HG03045 (cell line): ENCODE measurements around the gene DAZ2.
"Not testable (repeated sequence)": the region's sequence is repeated elsewhere in the genome, so short reads cannot be mapped to it uniquely, and the experiment has no call there.

ENCODE experiments used
- ATAC-seq: cut with Tn5 transposase; IDR thresholded peaks from one replicate; pipeline ENCODE4 v1.9.1; 2021; ENCODE audit warnings: mild to moderate bottlenecking, moderate library complexity; ENCODE audit not compliant: unreplicated experiment

DAZ2 gene, protein sequence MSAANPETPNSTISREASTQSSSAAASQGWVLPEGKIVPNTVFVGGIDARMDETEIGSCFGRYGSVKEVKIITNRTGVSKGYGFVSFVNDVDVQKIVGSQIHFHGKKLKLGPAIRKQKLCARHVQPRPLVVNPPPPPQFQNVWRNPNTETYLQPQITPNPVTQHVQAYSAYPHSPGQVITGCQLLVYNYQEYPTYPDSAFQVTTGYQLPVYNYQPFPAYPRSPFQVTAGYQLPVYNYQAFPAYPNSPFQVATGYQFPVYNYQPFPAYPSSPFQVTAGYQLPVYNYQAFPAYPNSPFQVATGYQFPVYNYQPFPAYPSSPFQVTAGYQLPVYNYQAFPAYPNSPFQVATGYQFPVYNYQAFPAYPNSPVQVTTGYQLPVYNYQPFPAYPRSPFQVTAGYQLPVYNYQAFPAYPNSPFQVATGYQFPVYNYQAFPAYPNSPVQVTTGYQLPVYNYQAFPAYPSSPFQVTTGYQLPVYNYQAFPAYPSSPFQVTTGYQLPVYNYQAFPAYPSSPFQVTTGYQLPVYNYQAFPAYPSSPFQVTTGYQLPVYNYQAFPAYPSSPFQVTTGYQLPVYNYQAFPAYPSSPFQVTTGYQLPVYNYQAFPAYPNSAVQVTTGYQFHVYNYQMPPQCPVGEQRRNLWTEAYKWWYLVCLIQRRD

DNA sequence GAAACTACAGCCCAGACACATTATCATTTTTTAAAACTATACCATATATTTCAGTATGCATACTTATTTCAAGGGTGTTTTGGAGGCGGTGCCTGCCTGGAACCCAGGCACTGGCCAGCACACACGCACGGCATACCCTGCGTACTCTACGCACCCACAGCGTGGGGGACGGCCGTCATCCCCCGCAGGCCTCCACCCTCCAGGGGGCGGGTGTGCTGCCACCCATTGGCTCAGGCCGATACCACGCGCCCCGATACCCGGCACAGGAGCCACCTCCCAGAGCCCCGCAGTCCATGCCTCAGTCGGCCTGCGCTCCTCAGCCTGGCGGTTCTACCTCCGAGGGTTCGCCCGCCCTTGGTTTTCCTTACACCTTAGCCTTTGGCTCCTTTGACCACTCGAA lies at the start of gene DAZ2:
TSS of gene DAZ2 (plus strand) at position 301 of the 400 bp plus-strand sequence. CDS start 208 bp downstream, outside the sequence.
- ATAC-seq, result not testable (repeated sequence)

DNA sequence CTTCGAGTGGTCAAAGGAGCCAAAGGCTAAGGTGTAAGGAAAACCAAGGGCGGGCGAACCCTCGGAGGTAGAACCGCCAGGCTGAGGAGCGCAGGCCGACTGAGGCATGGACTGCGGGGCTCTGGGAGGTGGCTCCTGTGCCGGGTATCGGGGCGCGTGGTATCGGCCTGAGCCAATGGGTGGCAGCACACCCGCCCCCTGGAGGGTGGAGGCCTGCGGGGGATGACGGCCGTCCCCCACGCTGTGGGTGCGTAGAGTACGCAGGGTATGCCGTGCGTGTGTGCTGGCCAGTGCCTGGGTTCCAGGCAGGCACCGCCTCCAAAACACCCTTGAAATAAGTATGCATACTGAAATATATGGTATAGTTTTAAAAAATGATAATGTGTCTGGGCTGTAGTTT lies 20.4 kb upstream of the DAZ2 start, which contains the start of gene DAZ1:
TSS of gene DAZ1 (minus strand) at position 101 of the 400 bp plus-strand sequence. CDS start 208 bp downstream, outside the sequence.
- not testable (repeated sequence) for ATAC-seq

- ATAC-seq, result not testable (repeated sequence)
These were observed 11.9 kb upstream of the DAZ2 start for GRCh38 chrY:23207455-23207854.

- ATAC-seq, result not testable (repeated sequence)
These were observed 9.4 kb upstream of the DAZ2 start for GRCh38 chrY:23209802-23210495.

DNA sequence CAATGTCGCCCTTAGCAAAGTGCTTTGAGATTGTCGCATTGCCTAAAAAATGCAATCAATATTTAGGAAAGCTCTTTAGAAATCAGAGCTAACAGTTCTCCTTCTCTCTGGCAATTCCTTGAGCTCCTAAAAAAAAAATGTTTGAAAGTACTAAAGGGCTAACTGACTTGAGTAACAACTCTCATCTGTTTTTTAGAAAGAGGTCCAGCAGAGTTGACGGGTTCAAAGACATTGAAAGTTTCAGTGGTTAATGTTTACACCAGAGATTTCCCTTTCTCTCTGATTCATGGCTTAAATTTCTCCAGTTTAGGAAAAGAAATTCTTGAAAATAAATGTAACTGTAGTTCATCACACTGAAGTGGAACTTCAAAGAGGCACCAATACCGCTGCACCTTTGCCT lies 8.7 kb upstream of the DAZ2 start:
- not testable (repeated sequence) for ATAC-seq
